Activated CD8-positive, alpha-beta T cell treated with anti-CD3 and anti-CD28 coated beads, Interleukin-2, amount 10 ng/mL, durations not matched to agents 7 days and 5 days (primary cell): ENCODE results near the gene SERPINA1. TPM values are rescaled to one million over a fixed set of nuclear protein-coding genes. Genes with fewer than 3 reads are reported as not detected.

ENCODE experiments used
- ATAC-seq: fragments of 150-1000 bp; cut with Tn5 transposase; one replicate; pipeline ENCODE4 v1.10.0; 2021; ENCODE audit warnings: moderate library complexity
- CTCF ChIA-PET: fragments of 350-600 bp; sonication (Branson Sonifier 250); formaldehyde crosslinking; loops from one replicate; lab custom pipeline; 2021; ENCODE audit warnings: antibody characterized with exemption; lab: Charles Lee
- POLR2A ChIA-PET: fragments of 350-600 bp; sonication (Branson Sonifier 250); formaldehyde crosslinking; loops from one replicate; lab custom pipeline; 2021; ENCODE audit warnings: antibody characterized with exemption; lab: Charles Lee
- DNase-seq: peaks from one replicate; pipeline ENCODE4 v3.0.0-alpha.2; 2020
- H3K27ac Mint-ChIP-seq: one replicate; pipeline ENCODE4 v1.8.0; 2021; ENCODE audit warnings: mild to moderate bottlenecking, mixed read lengths
- H3K27me3 Mint-ChIP-seq: one replicate; pipeline ENCODE4 v1.8.0; 2021; ENCODE audit warnings: low read depth, mixed read lengths
- H3K36me3 Mint-ChIP-seq: one replicate; pipeline ENCODE4 v1.8.0; 2021; ENCODE audit warnings: low read depth, mixed read lengths
- H3K4me1 Mint-ChIP-seq: one replicate; pipeline ENCODE4 v1.8.0; 2021; ENCODE audit warnings: low read depth, mixed read lengths
- H3K4me3 Mint-ChIP-seq: one replicate; pipeline ENCODE4 v1.8.0; 2021; ENCODE audit warnings: mild to moderate bottlenecking, mixed read lengths
- H3K9me3 Mint-ChIP-seq: one replicate; pipeline ENCODE4 v1.8.0; 2022; ENCODE audit warnings: mixed read lengths; ENCODE audit not compliant: insufficient read depth
- total RNA-seq, 2 experiments: library from RNA; stranded (reverse); gene quantifications; one replicate each; pipeline ENCODE4 v1.2.3, GENCODE V29; 2021

Gene SERPINA1
- total RNA-seq, 2 experiments from 2014 or later = not detected

DNA sequence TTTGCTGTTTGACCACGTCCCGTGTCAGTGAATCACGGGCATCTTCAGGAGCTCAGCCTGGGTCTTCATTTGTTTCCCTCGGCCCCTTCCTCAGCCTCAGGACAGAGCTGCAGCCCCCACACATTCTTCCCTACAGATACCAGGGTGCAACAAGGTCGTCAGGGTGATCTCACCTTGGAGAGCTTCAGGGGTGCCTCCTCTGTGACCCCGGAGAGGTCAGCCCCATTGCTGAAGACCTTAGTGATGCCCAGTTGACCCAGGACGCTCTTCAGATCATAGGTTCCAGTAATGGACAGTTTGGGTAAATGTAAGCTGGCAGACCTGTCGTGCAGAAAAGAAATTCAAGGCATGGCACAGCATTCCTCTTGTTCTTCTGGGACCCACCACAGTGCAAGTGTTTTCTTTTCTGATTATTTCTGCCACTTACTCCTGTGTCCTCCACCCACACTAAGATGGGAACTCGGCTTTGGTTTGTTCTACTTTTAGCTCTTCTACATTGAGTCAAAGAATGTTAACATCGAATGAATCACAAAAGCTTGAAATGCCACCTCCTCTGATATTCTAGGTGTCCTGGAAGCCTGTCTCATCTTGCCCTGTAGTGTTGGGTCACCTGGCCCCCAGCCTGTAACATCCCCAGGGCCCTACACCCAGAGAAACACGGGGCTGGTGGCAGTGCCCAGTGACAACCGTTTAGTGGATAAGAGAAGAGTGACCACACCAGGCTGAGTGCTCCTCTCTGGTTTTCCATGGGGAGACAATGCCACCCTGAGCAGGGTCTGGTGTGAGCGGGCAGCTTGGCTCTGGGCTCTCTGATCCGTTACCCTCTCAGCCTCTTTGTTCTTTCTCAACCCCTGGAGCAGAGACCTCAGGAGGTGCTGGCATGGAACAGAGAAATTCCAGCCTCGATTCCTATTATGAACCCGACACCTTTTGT, 8.8 kb downstream of the SERPINA1 start:
- ChIA-PET CTCF (no interaction called here), POLR2A (interaction anchor here (0.6 kb wide), 1 partner anchor 30 kb away, joined by 3 read pairs; no protein-coding TSS in a partner anchor)
- ATAC-seq (no peak), DNase-seq (no peak)
- Mint-ChIP-seq H3K4me3 (no peak overlapping the region), H3K27me3 (no peaks in the 10 kb centered on the region), H3K4me1 (no peaks in the 10 kb centered on the region), H3K9me3 (no peaks in the 10 kb centered on the region), H3K27ac (no peak overlapping the region), H3K36me3 (no peaks in the 10 kb centered on the region)

DNA sequence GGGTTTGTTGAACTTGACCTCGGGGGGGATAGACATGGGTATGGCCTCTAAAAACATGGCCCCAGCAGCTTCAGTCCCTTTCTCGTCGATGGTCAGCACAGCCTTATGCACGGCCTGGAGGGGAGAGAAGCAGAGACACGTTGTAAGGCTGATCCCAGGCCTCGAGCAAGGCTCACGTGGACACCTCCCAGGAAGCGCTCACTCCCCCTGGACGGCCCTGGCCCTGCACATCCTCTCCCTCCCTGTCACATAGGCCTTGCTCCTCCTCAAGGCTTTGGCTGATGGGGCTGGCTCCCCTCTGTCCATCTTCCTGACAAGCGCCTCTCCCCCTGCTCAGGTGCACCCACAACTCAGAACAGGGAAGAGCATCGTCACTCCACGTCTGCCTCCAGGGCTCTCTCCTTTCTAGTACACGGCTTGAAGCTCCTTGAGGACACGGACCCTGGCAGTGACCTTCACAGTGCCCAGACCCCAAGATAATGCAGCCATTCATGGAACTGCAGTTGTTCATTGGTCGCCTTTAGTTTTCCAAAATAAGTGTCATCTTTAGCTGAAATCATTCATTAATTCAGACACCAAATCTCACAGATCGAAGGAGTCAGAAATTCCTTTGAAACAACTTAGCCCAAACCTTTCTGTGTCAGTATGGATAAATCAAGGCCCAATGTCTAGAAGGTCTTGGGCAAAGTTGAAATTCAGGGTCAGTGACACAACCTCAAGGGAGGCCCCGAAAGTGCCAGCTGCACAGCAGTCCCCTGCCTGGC, 9.7 kb downstream of the SERPINA1 start:
- ChIA-PET CTCF (no interaction called here), POLR2A (no interaction called here)
- Mint-ChIP-seq H3K4me1 (no peaks in the 10 kb centered on the region), H3K9me3 (no peaks in the 10 kb centered on the region), H3K4me3 (no peak overlapping the region), H3K27ac (no peak overlapping the region), H3K36me3 (no peaks in the 10 kb centered on the region), H3K27me3 (no peaks in the 10 kb centered on the region)
- no peak for ATAC-seq
- DNase-seq = no peak

DNA sequence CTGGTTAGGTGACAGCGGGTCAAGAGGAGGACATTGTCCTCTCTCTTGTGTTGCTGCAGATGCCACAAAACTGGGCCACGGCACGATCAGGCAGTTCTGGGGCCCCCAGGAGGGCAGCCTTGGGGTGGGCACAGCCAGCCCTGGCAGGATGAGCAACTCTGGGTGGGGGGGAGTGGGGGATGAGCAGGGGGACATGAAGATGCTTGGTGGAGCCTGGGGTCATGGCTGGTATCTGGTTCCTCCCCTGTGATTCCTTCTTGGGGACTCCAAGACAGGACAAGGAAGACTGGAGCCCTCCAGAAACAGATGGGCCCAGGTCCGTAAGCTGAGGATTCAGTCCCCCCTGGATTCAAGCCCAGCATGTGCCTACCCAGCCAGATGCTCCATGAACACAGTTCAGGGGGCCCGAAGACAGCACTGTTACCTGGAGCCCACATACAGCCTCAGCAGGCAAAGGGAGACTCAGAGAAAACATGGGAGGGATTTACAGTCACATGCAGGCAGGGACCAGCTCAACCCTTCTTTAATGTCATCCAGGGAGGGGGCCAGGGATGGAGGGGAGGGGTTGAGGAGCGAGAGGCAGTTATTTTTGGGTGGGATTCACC, 10.4 kb downstream of the SERPINA1 start:
- Mint-ChIP-seq H3K4me3 (no peak overlapping the region), H3K9me3 (no peaks in the 10 kb centered on the region), H3K36me3 (no peaks in the 10 kb centered on the region), H3K4me1 (no peaks in the 10 kb centered on the region), H3K27ac (no peak overlapping the region), H3K27me3 (no peaks in the 10 kb centered on the region)
- no peak for ATAC-seq
- ChIA-PET CTCF (no interaction called here), POLR2A (no interaction called here)
- no peak for DNase-seq

DNA sequence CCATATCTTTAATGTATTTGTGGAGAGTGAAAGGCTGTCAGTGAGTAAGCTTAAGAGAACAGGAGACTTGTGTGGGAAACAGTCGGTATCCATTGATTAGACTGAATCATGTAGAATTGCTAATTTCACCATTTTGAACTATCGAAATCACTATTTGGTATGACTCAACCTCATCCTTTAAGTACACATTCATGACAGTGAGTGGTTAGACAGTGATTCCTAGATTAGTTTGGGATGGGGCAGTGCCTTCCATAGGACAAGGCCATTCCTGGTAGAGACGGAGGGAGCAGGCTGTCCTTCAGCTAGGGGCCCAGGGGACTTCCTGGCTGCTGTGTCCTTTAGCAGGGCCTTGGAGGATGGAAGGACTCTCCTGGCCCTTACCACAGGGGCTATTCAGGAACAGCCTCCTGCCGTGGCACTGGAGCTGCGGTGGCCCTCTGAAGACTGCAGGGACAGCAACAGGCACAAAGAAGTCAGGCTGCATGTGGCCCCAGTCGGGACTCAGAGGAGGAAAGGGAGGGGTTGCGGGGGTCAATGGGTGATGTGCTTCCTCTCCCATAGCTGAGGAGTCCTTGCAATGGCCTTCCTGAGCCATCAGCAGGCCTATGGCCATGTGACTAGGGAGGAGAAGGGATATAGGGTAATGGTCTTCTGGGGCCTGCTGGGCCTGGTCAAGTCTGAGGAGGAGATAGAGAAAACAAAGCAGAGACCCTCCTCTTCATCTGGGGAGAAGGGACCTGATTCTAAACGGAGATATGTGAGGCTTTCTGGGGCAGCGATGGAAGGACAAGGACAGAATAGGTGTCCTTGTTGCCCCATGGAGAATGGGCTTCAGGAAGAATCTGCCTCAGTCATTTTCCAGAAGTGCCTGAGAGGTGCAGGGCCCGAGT, 11.2 kb downstream of the SERPINA1 start:
- Mint-ChIP-seq H3K27me3 (no peaks in the 10 kb centered on the region), H3K36me3 (no peaks in the 10 kb centered on the region), H3K4me3 (no peak overlapping the region), H3K9me3 (no peaks in the 10 kb centered on the region), H3K27ac (no peak overlapping the region), H3K4me1 (no peaks in the 10 kb centered on the region)
- ATAC-seq (no peak), DNase-seq (no peak)
- ChIA-PET CTCF (no interaction called here), POLR2A (no interaction called here)

DNA sequence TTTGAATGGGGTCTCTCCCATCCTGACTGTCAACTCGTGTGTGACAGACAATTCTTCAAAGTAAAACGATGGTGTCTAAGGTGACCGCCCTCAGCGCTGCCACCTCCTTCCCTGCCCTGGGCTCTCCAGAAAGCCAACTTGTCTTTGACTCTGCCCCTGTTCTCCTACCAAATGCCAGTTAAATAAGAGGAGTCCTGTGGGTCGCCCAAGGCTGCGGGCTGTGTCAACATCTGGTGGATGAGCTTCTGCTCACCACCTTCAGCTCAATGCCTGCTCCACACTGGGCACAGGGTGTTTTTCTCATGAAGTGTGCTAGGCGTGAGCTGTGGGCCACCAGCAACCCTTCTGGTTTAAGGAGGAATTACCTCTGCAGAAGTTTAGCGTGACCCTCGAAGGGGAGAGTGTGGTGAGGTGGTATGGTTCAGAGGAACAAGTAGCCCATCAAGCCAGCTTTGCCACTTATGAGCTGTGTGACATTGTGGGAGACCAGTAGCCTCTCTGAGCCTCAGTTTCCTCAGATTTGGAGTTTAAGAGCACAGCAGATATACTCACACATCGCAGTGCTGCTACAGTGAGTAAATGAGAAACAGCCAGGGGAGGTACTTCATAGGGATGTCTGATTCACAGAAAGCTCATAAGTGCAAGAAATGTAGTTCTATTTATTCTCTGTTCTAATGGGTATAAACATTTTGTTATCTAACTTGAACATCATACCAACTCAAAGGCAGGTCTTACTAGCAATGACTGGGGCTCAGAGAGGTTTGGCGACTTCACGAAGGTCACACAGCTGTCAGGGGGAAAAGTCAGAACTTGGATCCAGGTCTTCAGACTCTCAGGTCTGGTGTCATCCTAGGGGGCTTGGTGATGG, 12.1 kb downstream of the SERPINA1 start:
- Mint-ChIP-seq H3K36me3 (no peaks in the 10 kb centered on the region), H3K27me3 (no peaks in the 10 kb centered on the region), H3K9me3 (no peaks in the 10 kb centered on the region), H3K4me1 (no peaks in the 10 kb centered on the region), H3K4me3 (no peak overlapping the region), H3K27ac (no peak overlapping the region)
- no peak for ATAC-seq
- POLR2A ChIA-PET = no interaction called here
- DNase-seq = no peak
- CTCF ChIA-PET = no interaction called here

DNA sequence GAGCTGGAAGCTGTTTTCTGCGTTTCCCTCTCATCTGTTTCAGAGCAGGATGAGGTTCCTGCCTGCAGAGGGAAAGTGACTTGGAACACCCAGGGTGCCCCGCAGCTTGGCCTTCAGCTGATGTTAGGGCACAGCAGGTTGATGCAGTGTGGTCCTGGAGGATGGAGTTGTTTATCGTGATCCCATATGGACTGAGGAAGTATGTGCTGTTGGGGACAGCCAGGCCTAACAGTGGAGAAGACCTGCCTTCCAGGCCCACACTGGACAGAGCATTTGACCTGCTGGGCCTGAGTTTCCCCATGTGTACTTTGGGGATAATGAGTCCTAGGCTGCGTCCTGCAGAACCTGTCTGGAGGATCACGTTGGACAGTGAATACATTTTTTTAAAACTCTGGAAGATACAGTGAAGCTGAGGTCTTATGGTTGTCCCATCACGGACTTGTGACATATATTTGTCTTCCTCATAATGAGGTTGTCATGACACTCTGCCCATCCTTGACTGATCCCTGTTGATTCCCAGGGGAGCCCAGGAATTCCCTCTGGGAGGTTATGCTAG, 12.8 kb downstream of the SERPINA1 start:
- ChIA-PET POLR2A (no interaction called here), CTCF (no interaction called here)
- H3K4me1 Mint-ChIP-seq = no peaks in the 10 kb centered on the region
- DNase-seq (no peak), ATAC-seq (no peak)
- no peaks in the 10 kb centered on the region for H3K9me3 Mint-ChIP-seq
- H3K27ac Mint-ChIP-seq = no peak overlapping the region
- H3K4me3 Mint-ChIP-seq = no peak overlapping the region
- no peaks in the 10 kb centered on the region for H3K36me3 Mint-ChIP-seq
- no peaks in the 10 kb centered on the region for H3K27me3 Mint-ChIP-seq

DNA sequence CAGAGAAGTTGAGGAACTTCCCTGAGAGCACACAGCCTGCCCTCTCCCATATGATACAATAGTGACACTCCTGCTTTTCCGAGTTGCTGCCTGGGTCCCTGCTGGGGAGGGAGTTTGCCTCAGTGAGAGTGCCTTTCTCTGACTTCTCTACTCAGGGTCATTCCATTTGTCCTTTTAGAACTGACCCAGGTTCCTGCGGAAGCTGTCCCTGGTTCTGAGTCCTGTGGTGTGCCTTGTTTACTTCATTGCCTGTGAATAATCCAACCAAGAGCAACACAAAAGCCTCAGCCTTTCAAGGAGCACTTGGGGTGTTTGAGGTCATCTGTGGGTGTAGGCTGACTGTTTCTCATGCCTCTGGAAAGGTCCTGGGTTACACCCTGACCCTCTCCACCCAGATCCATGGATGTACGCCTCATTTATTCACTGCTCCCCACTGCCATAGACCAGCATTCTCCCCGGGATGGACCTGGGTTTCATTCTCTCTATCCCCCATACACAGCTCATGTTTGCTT, 13.6 kb downstream of the SERPINA1 start:
- no peaks in the 10 kb centered on the region for H3K9me3 Mint-ChIP-seq
- POLR2A ChIA-PET = no interaction called here
- CTCF ChIA-PET = no interaction called here
- no peaks in the 10 kb centered on the region for H3K4me1 Mint-ChIP-seq
- no peaks in the 10 kb centered on the region for H3K36me3 Mint-ChIP-seq
- H3K4me3 Mint-ChIP-seq = no peak overlapping the region
- DNase-seq = no peak
- no peak overlapping the region for H3K27ac Mint-ChIP-seq
- ATAC-seq = no peak
- no peaks in the 10 kb centered on the region for H3K27me3 Mint-ChIP-seq

DNA sequence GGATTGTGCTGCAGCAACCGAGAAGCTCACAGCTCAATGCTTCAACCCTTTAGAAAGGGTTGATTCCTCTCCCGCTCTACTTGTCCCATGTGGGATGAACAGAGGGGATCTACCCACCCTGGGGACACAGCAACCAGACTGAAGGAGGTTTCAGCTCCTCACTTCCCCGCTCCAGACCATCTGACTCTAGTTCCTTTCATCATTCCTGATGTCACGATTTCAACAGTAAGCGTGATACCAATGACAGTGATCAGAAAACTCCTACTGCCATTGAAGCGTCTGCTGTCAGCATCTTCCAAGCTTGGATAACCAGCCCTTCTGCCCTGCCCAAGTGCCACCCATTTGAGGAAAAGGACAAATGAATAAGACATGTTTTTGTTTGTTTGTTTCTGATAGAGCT, 14.3 kb downstream of the SERPINA1 start:
- ChIA-PET CTCF (no interaction called here), POLR2A (no interaction called here)
- no peak overlapping the region for H3K27ac Mint-ChIP-seq
- ATAC-seq (no peak), DNase-seq (no peak)
- no peaks in the 10 kb centered on the region for H3K27me3 Mint-ChIP-seq
- H3K4me1 Mint-ChIP-seq = no peaks in the 10 kb centered on the region
- H3K4me3 Mint-ChIP-seq = no peak overlapping the region
- H3K9me3 Mint-ChIP-seq = no peaks in the 10 kb centered on the region
- no peaks in the 10 kb centered on the region for H3K36me3 Mint-ChIP-seq

DNA sequence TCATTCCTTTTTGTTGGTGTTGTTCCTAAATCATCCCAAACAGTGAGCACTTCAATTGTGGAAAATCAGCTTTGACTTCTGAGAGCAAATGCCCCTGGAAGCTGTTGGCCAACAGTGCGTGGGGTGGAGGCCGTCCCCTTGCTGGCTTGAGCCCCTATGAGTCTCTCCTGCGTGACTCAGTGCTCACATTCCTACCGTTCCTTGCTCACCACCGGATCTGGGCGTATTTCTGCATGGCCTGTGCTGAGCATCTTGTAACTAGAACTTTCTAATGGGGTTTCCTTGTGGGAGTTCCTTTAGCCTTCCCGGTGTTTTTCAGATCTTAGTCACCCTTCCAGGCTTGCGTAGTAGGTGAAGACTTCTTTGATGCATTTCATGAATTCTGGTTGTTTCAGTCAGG, 14.7 kb downstream of the SERPINA1 start:
- no peaks in the 10 kb centered on the region for H3K9me3 Mint-ChIP-seq
- DNase-seq (no peak), ATAC-seq (no peak)
- H3K36me3 Mint-ChIP-seq = no peaks in the 10 kb centered on the region
- ChIA-PET CTCF (no interaction called here), POLR2A (no interaction called here)
- no peaks in the 10 kb centered on the region for H3K27me3 Mint-ChIP-seq
- no peak overlapping the region for H3K4me3 Mint-ChIP-seq
- no peak overlapping the region for H3K27ac Mint-ChIP-seq
- H3K4me1 Mint-ChIP-seq = no peaks in the 10 kb centered on the region

DNA sequence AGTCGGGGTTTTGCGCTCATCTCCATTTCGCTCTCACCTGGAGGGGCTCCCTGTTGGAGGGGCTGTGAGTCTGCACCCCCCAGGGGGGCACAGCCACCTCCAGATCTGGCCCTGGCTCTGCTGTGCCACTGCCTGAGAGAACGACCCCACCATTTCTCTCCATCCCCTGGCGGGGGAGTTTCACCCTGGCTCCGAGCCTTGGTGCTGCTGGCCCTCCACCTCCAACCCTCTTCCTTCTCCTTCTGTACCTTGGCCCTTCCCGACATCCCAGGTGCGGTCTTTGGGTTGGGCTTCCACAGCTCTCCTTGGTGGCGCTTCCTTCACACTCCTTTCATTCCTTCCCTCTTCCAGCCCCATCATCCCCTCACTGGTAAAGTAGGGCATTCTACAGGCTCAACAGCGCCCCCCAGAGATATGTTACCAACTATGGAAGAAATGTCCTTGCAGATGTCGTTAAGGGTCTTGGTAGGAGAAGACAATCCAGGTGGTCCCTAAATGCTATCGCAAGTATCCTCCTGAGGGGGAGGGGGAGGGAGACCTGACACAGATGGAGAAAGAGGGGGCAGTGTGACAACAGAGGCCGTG, 16.3 kb downstream of the SERPINA1 start:
- ChIA-PET POLR2A (no interaction called here), CTCF (no interaction called here)
- H3K27me3 Mint-ChIP-seq = no peaks in the 10 kb centered on the region
- no peak for DNase-seq
- H3K36me3 Mint-ChIP-seq = no peaks in the 10 kb centered on the region
- H3K9me3 Mint-ChIP-seq = no peaks in the 10 kb centered on the region
- H3K4me3 Mint-ChIP-seq = no peak overlapping the region
- no peak for ATAC-seq
- no peak overlapping the region for H3K27ac Mint-ChIP-seq
- H3K4me1 Mint-ChIP-seq = no peaks in the 10 kb centered on the region
